GM04504 (cell line): ENCODE data around the gene ACTL8.

ENCODE experiments used
- DNase-seq: peaks from one replicate; pipeline ENCODE4 v3.0.0-alpha.2; 2012; ENCODE audit warnings: low read depth

ACTL8 gene

GRCh38 chr1:17805869-17806684, 50.9 kb downstream of the ACTL8 start:
- no peak for DNase-seq

GRCh38 chr1:17808816-17809215, 53.7 kb downstream of the ACTL8 start:
- no peak for DNase-seq

- DNase-seq = no peak
Measured at GRCh38 chr1:17810668-17811067, 55.5 kb downstream of the ACTL8 start.

- no peak for DNase-seq
Measured at GRCh38 chr1:17816511-17816910, 61.4 kb downstream of the ACTL8 start.

GRCh38 chr1:17819129-17819802, 64.1 kb downstream of the ACTL8 start:
- no peak for DNase-seq

- DNase-seq = no peak
Measured at GRCh38 chr1:17820198-17820597, 65.1 kb downstream of the ACTL8 start.

GRCh38 chr1:17822741-17823426, 67.8 kb downstream of the ACTL8 start:
- DNase-seq = no peak

- no peak for DNase-seq
Measured at GRCh38 chr1:17825273-17826164, 70.4 kb downstream of the ACTL8 start.

GRCh38 chr1:17826165-17826488, 71.0 kb downstream of the ACTL8 start:
- DNase-seq = peak; percentile 12

- DNase-seq = no peak
Measured at GRCh38 chr1:17828991-17829390, 73.9 kb downstream of the ACTL8 start.

- no peak for DNase-seq
Measured at GRCh38 chr1:17829579-17829978, 74.4 kb downstream of the ACTL8 start.

- peak; percentile 30 for DNase-seq
Measured at GRCh38 chr1:17831597-17831996, 76.5 kb downstream of the ACTL8 start.

- DNase-seq = no peak
Measured at GRCh38 chr1:17833661-17834501, 78.7 kb downstream of the ACTL8 start.

GRCh38 chr1:17834561-17835100, 79.5 kb downstream of the ACTL8 start:
- no peak for DNase-seq

- DNase-seq = peak; percentile 11
Measured at GRCh38 chr1:17837233-17838030, 82.3 kb downstream of the ACTL8 start.

- no peak for DNase-seq
Measured at GRCh38 chr1:17839641-17840196, 84.6 kb downstream of the ACTL8 start.

GRCh38 chr1:17841944-17842343, 86.8 kb downstream of the ACTL8 start:
- DNase-seq = no peak

GRCh38 chr1:17842686-17843085, 87.6 kb downstream of the ACTL8 start:
- DNase-seq = no peak

- DNase-seq = no peak
Measured at GRCh38 chr1:17844185-17844826, 89.2 kb downstream of the ACTL8 start.
